Prostate gland (tissue), 2 donors: Measurements from ENCODE around the gene LRRC59. TPM values are rescaled to one million over a fixed set of nuclear protein-coding genes. Genes with fewer than 3 reads are reported as not detected.
A peak's percentile ranks its signal among the peaks of the same experiment; 100 is the strongest.

Experiments
- DNase-seq: peaks from one replicate; pipeline ENCODE4 v3.0.0-alpha.2; 2019; ENCODE audit warnings: low spot score
- H3K27ac ChIP-seq, 2 donors: fragments of 200-600 bp; sonication (generic); 2 replicates each; pipeline ENCODE4 v1.5.1; 2017 to 2019
- H3K27me3 ChIP-seq: fragments of 200-600 bp; sonication (generic); replicated peaks from 2 replicates; pipeline ENCODE4 v1.5.1; 2019; ENCODE audit not compliant: insufficient read depth
- H3K36me3 ChIP-seq, 2 donors: fragments of 200-600 bp; sonication (generic); 1 replicate in 1 of 2; 2 replicates in 1 of 2; pipeline versions ENCODE4 v1.5.1 to v1.8.1; 2017 to 2019
- H3K4me1 ChIP-seq: fragments of 200-600 bp; sonication (generic); replicated peaks from 2 replicates; pipeline ENCODE4 v1.5.1; 2019
- H3K4me3 ChIP-seq, 2 donors: fragments of 200-600 bp; sonication (generic); 2 replicates each; pipeline ENCODE4 v1.5.1; 2017 to 2019
- H3K9me3 ChIP-seq: fragments of 200-600 bp; sonication (generic); 2 replicates; pipeline ENCODE4 v1.5.1; 2017
- CTCF ChIP-seq, 4 experiments: fragments of 200-600 bp in 2 of 4; fragments of 450-650 bp in 2 of 4; sonication (generic) in 2 of 4; IDR thresholded peaks; 1 replicate in 3 of 4; 2 replicates in 1 of 4; pipeline ENCODE4 v1.5.1; 2016 to 2019; ENCODE audit warnings: antibody characterized with exemption in 4 of 4, mild to moderate bottlenecking in 2 of 4, moderate library complexity in 2 of 4
- POLR2A ChIP-seq: fragments of 450-650 bp; IDR thresholded peaks from one replicate; pipeline ENCODE4 v1.6.1; 2016; ENCODE audit warnings: antibody characterized with exemption, mild to moderate bottlenecking
- POLR2AphosphoS5 ChIP-seq: sonication (generic); formaldehyde crosslinking; IDR thresholded peaks from one replicate; pipeline ENCODE4 v1.6.1; 2017; ENCODE audit warnings: antibody characterized with exemption
- WGBS: methylation state at CpG from one replicate; pipeline ENCODE4 v1.1.5; 2018; 5-methylcytosine and 5-hydroxymethylcytosine counted together
- intact Hi-C: fragments of 100-400 bp; cut with DNase I; formaldehyde crosslinking; loops from one replicate; pipeline ENCODE4 v1.14.2; 2022
- total RNA-seq, 2 donors: library from RNA; depleted of rRNA; stranded (reverse); fragments of >200 nt; gene quantifications; one replicate each; pipeline ENCODE4 v1.1.0, GENCODE V29; 2016

LRRC59 gene
- total RNA-seq, 2 donors from 2014 or later, result 67.6 to 76.6 TPM

DNA sequence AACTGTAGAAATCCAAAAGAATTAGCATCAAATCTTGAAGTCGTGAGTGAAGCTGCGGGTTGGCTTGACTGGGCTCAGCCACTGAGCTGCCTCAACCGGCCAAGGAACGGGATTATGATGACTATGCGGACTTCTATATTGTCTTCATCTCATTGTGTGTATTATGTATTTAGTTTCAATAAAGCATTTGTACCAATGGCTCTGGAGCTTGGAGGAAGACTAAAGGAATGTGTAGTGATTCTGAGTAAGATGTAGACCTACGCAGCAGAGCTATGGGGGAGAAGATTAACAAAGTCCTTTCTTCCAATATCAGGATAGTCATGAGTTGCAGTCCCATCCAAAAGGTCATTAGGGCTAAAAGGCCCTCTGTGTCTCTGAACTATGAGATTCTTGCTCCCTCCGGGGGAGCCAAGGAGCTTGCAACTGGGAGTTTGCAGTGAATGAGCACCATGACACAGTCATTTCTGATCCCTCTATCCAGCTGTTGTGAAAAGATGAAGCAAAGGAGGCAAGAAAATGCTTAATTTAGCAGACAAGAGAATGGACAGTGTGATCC is 16.0 kb downstream of the LRRC59 start:
- intact Hi-C loops, result no loop called here
- no peak for DNase-seq
- 83% methylated on average over 7 of the region's 7 CpGs for WGBS
- H3K36me3 ChIP-seq, result peaks cover 0 to 7% of the 10 kb centered on the region in 2 donors
- H3K27me3 ChIP-seq, result no peaks in the 10 kb centered on the region
- no peak overlapping the region for H3K27ac ChIP-seq
- TF ChIP-seq POLR2AphosphoS5 (no peak), POLR2A (no peak), CTCF (IDR thresholded peaks at IDR 0.05) (no peak)
- H3K4me3 ChIP-seq, result no peak overlapping the region
- H3K4me1 ChIP-seq, result no peaks in the 10 kb centered on the region
- H3K9me3 ChIP-seq, result no peaks in the 10 kb centered on the region

GRCh38 chr17:50380369-50381259 is 16.7 kb downstream of the LRRC59 start:
- intact Hi-C loops, result no loop called here
- Histone ChIP-seq H3K4me3 (no peak overlapping the region), H3K27me3 (no peaks in the 10 kb centered on the region), H3K9me3 (no peaks in the 10 kb centered on the region), H3K27ac (no peak overlapping the region), H3K4me1 (no peaks in the 10 kb centered on the region), H3K36me3 (peaks cover 0 to 7% of the 10 kb centered on the region in 2 donors)
- DNase-seq, result no peak
- peak in 1 of 4 experiments; percentile 6 for TF ChIP-seq CTCF (IDR thresholded peaks at IDR 0.05)
- TF ChIP-seq POLR2AphosphoS5, result no peak
- 86% methylated on average over 13 of the region's 13 CpGs for WGBS

GRCh38 chr17:50379351-50380132 is 17.8 kb downstream of the LRRC59 start:
- WGBS, result 93% methylated on average over 6 of the region's 6 CpGs
- H3K9me3 ChIP-seq, result no peaks in the 10 kb centered on the region
- no peak for TF ChIP-seq CTCF (IDR thresholded peaks at IDR 0.05)
- no peak for TF ChIP-seq POLR2A
- TF ChIP-seq POLR2AphosphoS5, result no peak
- intact Hi-C loops, result no loop called here
- no peak overlapping the region for H3K4me3 ChIP-seq
- no peak overlapping the region for H3K27ac ChIP-seq
- no peaks in the 10 kb centered on the region for H3K4me1 ChIP-seq
- peaks cover 0 to 7% of the 10 kb centered on the region in 2 donors for H3K36me3 ChIP-seq
- H3K27me3 ChIP-seq, result no peaks in the 10 kb centered on the region
- no peak for DNase-seq

GRCh38 chr17:50375858-50376538 is 21.3 kb downstream of the LRRC59 start:
- intact Hi-C loops, result no loop called here

More at GRCh38 chr17:50375858-50376538, 21.3 kb downstream of the LRRC59 start:
- 67% methylated on average over 5 of the region's 5 CpGs for WGBS
- Histone ChIP-seq H3K27me3 (no peaks in the 10 kb centered on the region), H3K4me3 (no peak overlapping the region), H3K4me1 (no peaks in the 10 kb centered on the region), H3K27ac (no peak overlapping the region), H3K9me3 (no peaks in the 10 kb centered on the region), H3K36me3 (no peaks in the 10 kb centered on the region)
- DNase-seq, result no peak
- TF ChIP-seq POLR2AphosphoS5 (no peak), POLR2A (no peak), CTCF (IDR thresholded peaks at IDR 0.05) (no peak)
